Neural crest cell (in vitro differentiated cells): ENCODE data around the gene DYNLRB1. TPM values are rescaled to one million over a fixed set of nuclear protein-coding genes. Genes with fewer than 3 reads are reported as not detected.
"Not testable (repeated sequence)": the region's sequence is repeated elsewhere in the genome, so short reads cannot be mapped to it uniquely, and the experiment has no call there.

Experiments
- DNase-seq: peaks from one replicate; pipeline ENCODE4 v3.0.0; 2021; ENCODE audit warnings: low read depth, mixed read lengths, low spot score
- H3K27ac Mint-ChIP-seq: one replicate; pipeline ENCODE4 v1.8.0; 2021; ENCODE audit warnings: mild to moderate bottlenecking, mixed read lengths; ENCODE audit not compliant: unreplicated experiment
- H3K27me3 Mint-ChIP-seq: 2 replicates; pipeline ENCODE4 v1.8.0; 2021; ENCODE audit warnings: low read depth, mild to moderate bottlenecking, mixed read lengths
- H3K36me3 Mint-ChIP-seq: 2 replicates; pipeline ENCODE4 v1.8.0; 2021; ENCODE audit warnings: low read depth, mild to moderate bottlenecking, mixed read lengths
- H3K4me1 Mint-ChIP-seq: 2 replicates; pipeline ENCODE4 v1.8.0; 2021; ENCODE audit warnings: mixed read lengths
- H3K4me3 Mint-ChIP-seq: one replicate; pipeline ENCODE4 v1.8.0; 2021; ENCODE audit warnings: mild to moderate bottlenecking, mixed read lengths
- H3K9me3 Mint-ChIP-seq: 2 replicates; pipeline ENCODE4 v1.8.0; 2021; ENCODE audit warnings: mixed read lengths
- CTCF ChIP-seq: fragments of 200-600 bp; sonication (generic); conservative IDR thresholded peaks from 2 replicates; pipeline ENCODE4 v1.5.0; 2021; ENCODE audit warnings: antibody characterized with exemption, mild to moderate bottlenecking
- total RNA-seq: library from RNA; stranded (reverse); gene quantifications from 2 replicates; pipeline ENCODE4 v1.2.1, GENCODE V29; 2021

Gene DYNLRB1
- total RNA-seq, 1 donor from 2014 or later = 151 TPM

GRCh38 chr20:34479627-34480026 is 36.6 kb upstream of the DYNLRB1 start:
- DNase-seq = no peak
- Mint-ChIP-seq H3K27ac (no peak overlapping the region), H3K9me3 (peaks cover 15% of the 10 kb centered on the region), H3K4me3 (no peak overlapping the region), H3K36me3 (peaks cover 62% of the 10 kb centered on the region), H3K27me3 (no peaks in the 10 kb centered on the region), H3K4me1 (no peaks in the 10 kb centered on the region)
- TF ChIP-seq CTCF = no peak

- H3K27ac Mint-ChIP-seq, H3K4me3 Mint-ChIP-seq, H3K27me3 Mint-ChIP-seq, H3K4me1 Mint-ChIP-seq, DNase-seq: not testable (repeated sequence)
- Mint-ChIP-seq H3K9me3 (peaks cover 12% of the 10 kb centered on the region), H3K36me3 (peaks cover 54% of the 10 kb centered on the region)
Measured at GRCh38 chr20:34482154-34482553, 34.1 kb upstream of the DYNLRB1 start.

GRCh38 chr20:34483585-34484220 is 32.5 kb upstream of the DYNLRB1 start:
- H3K4me1 Mint-ChIP-seq, H3K27me3 Mint-ChIP-seq, H3K27ac Mint-ChIP-seq, H3K4me3 Mint-ChIP-seq, DNase-seq: not testable (repeated sequence)
- peaks cover 50% of the 10 kb centered on the region for H3K36me3 Mint-ChIP-seq
- peaks cover 12% of the 10 kb centered on the region for H3K9me3 Mint-ChIP-seq

- H3K4me3 Mint-ChIP-seq = no peak overlapping the region
- H3K36me3 Mint-ChIP-seq = peaks cover 44% of the 10 kb centered on the region
- peaks cover 10% of the 10 kb centered on the region for H3K9me3 Mint-ChIP-seq
Measured at GRCh38 chr20:34485068-34485634, 31.1 kb upstream of the DYNLRB1 start.

DNA sequence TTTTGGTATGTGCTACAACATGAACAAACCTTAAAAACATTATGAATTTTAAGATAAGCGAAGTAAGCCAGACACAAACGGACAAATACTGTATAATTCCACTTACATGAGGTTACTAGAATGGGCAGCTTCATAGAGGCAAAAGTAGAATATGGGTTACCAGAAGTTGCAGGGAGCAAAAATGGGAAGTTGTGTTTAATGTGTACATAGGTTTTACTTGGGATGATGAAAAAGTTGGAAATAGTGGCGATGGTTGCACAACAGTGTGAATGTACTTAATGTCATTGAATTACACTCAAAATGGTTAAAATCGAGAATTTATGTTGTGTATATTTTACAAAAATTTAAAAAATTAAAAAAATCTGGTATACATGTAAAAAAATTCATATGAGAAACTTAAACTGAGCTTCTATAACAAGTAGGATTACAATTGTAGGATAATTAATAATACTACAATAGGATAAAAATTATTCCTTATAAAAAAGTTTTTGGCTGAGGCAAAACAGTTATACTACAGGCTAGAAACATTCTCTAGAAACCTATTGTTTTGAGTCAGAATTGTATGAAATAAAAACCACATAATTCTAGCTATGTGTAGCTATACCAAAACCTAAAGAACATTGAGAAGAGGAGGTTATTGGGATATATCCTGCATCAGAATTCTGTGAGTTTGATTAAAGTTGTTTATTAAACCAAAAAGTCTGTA is 24.8 kb upstream of the DYNLRB1 start:
- no peaks in the 10 kb centered on the region for H3K4me1 Mint-ChIP-seq
- no peak overlapping the region for H3K27ac Mint-ChIP-seq
- H3K9me3 Mint-ChIP-seq = peaks cover 2% of the 10 kb centered on the region
- no peak for DNase-seq
- H3K36me3 Mint-ChIP-seq = peaks cover 30% of the 10 kb centered on the region
- TF ChIP-seq CTCF = no peak
- H3K4me3 Mint-ChIP-seq = no peak overlapping the region
- H3K27me3 Mint-ChIP-seq = no peaks in the 10 kb centered on the region

More at GRCh38 chr20:34485068-34485634, 31.1 kb upstream of the DYNLRB1 start:
- no peaks in the 10 kb centered on the region for H3K27me3 Mint-ChIP-seq
- no peak overlapping the region for H3K27ac Mint-ChIP-seq
- no peak for TF ChIP-seq CTCF
- no peak for DNase-seq
- no peaks in the 10 kb centered on the region for H3K4me1 Mint-ChIP-seq

DNA sequence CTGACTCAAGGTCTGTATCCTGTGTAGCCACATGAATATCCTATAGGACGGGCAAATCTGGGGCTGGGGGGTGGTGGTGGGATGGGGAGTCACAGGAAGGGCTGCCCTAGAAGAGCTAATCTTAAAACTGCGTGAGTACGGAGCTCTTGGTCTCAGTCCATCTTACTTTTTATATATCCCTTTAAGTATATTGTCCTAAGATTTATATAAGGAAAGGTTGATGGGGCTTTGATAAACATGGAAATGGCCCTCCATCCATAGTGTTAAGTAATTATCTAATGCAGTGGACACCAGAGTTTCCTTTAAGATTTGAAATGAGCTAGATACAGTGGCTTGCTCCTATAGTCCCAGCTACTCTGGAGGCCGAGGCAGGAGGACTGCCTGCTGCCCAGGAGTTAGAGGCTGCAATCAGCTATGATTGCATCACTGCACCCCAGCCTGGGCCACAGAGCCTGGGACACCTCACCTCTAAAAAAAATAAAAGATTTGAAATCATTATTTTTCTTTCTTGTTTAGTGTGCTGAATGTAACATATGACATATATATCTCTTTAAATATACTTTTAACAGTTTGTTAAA is 24.2 kb upstream of the DYNLRB1 start:
- Mint-ChIP-seq H3K27ac (no peak overlapping the region), H3K27me3 (no peaks in the 10 kb centered on the region), H3K36me3 (peaks cover 31% of the 10 kb centered on the region), H3K4me1 (no peaks in the 10 kb centered on the region), H3K4me3 (no peak overlapping the region), H3K9me3 (peaks cover 2% of the 10 kb centered on the region)
- DNase-seq = no peak
- no peak for TF ChIP-seq CTCF
